Hepatocyte (in vitro differentiated cells): ENCODE results near the gene CDC42BPG.

Experiments used
- EZH2 ChIP-seq: fragments of 200-600 bp; sonication (generic); IDR thresholded peaks from 2 replicates; pipeline ENCODE4 v1.6.1; 2016; ENCODE audit warnings: antibody characterized with exemption, mild to moderate bottlenecking, borderline replicate concordance
- EZH2phosphoT487 ChIP-seq: fragments of 200-600 bp; sonication (generic); IDR thresholded peaks from one replicate; pipeline ENCODE4 v1.6.1; 2018; ENCODE audit warnings: antibody characterized with exemption, mild to moderate bottlenecking, low read depth, moderate library complexity; ENCODE audit not compliant: unreplicated experiment, severe bottlenecking

DNA sequence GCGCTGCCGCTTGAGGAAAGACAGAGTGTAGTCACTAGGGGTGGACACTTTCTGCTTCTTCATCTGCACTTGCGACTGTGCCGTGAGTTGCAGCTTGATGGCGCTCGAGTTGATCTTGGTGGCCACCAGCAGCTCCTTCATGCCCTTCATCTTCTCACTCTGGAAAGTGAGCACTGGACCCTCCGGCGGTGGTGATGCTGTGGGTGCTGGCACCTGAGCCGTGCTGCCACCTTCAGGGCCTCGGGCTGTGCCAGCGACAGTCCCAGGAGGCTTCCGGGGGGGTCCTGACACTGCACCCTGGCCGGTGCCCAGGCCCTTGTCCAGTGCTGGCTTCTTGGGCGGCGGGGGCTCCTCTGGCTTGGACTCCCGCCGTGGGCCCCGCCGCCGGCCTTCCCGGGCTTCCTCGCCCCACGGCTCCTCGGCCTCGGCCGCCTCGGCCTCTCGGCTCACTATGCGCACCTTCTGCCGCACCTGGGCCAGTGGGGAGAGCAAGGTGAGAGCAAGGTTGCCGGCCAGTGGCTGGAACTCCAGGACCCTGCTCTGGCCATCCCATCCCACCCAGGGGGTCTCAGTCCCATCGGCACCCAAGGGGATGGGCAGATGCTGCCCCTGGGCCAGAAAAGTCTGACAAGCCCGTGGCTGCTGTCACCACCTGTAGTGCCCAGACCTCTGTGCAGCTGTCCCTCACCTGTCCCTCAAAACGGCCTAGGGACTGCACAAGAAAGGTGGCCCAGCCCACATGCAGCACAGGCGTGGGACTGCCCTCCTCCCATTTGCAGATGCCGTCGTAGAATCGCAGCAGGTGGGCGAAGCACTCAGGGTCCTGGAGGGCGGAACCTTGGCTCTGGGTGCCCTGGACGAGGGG lies 39.9 kb downstream of the CDC42BPG start:
- TF ChIP-seq EZH2 (no peak), EZH2phosphoT487 (no peak)
